Right lobe of liver (tissue), 6 donors: Measurements from ENCODE around the gene TBL1Y. TPM values are rescaled to one million over a fixed set of nuclear protein-coding genes. Genes with fewer than 3 reads are reported as not detected.

Experiments
- ATAC-seq, 4 donors: fragments of 200-7000 bp; cut with Tn5 transposase; one replicate each; pipeline ENCODE4 v1.9.1; 2020; ENCODE audit warnings: mild to moderate bottlenecking in 4 of 4, moderate library complexity in 4 of 4
- DNase-seq, 3 donors: peaks; one replicate each; pipeline ENCODE4 v3.0.0-alpha.2; 2020
- H3K27ac ChIP-seq, 3 donors: fragments of 200-600 bp; one replicate each; pipeline ENCODE4 v1.8.0; 2022
- H3K27me3 ChIP-seq, 2 donors: fragments of 200-600 bp; one replicate each; pipeline ENCODE4 v1.8.0; 2022
- H3K36me3 ChIP-seq, 4 donors: fragments of 200-600 bp; sonication (generic) in 1 of 4; one replicate each; pipeline versions ENCODE4 v1.5.1 to v1.8.0; 2017 to 2022; ENCODE audit warnings: control low read depth in 1 of 4
- H3K4me1 ChIP-seq, 4 donors: fragments of 200-600 bp; sonication (generic) in 1 of 4; one replicate each; pipeline versions ENCODE4 v1.5.1 to v1.8.0; 2017 to 2022; ENCODE audit warnings: control low read depth in 1 of 4
- H3K4me3 ChIP-seq, 3 donors: fragments of 200-600 bp; one replicate each; pipeline ENCODE4 v1.8.0; 2022
- H3K9me3 ChIP-seq, 4 donors: fragments of 200-600 bp; sonication (generic) in 1 of 4; one replicate each; pipeline versions ENCODE4 v1.5.1 to v1.8.0; 2017 to 2022; ENCODE audit warnings: control low read depth in 1 of 4
- CTCF ChIP-seq, 4 donors: fragments of 200-600 bp in 3 of 4; fragments of 450-650 bp in 1 of 4; IDR thresholded peaks; one replicate each; pipeline versions ENCODE4 v1.5.1 to v1.8.0; 2016 to 2022; ENCODE audit warnings: antibody characterized with exemption in 4 of 4, mild to moderate bottlenecking in 2 of 4
- POLR2A ChIP-seq: fragments of 450-650 bp; IDR thresholded peaks from one replicate; pipeline ENCODE4 v1.6.1; 2017; ENCODE audit warnings: antibody characterized with exemption, mild to moderate bottlenecking
- WGBS: methylation state at CpG from one replicate; pipeline ENCODE4 v1.1.6; 2018; ENCODE audit warnings: low coverage, low lambda C conversion rate; ENCODE audit not compliant: insufficient coverage; ENCODE audit errors: missing lambda C conversion rate; 5-methylcytosine and 5-hydroxymethylcytosine counted together
- intact Hi-C, 2 donors: fragments of 100-400 bp; cut with DNase I; formaldehyde crosslinking; loops; one replicate each; pipeline versions ENCODE4 v1.11.2 to v1.14.1; 2022
- total RNA-seq, 6 experiments: library from RNA; depleted of rRNA in 2 of 6; stranded (reverse); fragments of >200 nt in 2 of 6; fragmentation: NEBNext Ultra II Directional in 3 of 6; extraction: Animal tissue kit (Norgen Biotek cat#: 25700) in 3 of 6; gene quantifications; one replicate each; pipeline versions ENCODE4 v1.1.0 to v1.2.4, GENCODE V29; 2016 to 2023
- donor health status: DM: no; HTN: yes; CAD: no.
- donor health status: DM: no; HTN: no; CAD: no.
- donor health status: DM: no; HTN: no; CAD: no.
- donor health status: DM: no; HTN: yes; CAD: no.
- donor health status: DM: no; HTN: yes; CAD: no.

TBL1Y gene
- total RNA-seq, 6 experiments from 2014 or later, result 2.7 TPM; not detected in 5

- WGBS, result no CpG with 5 or more reads among the region's 6 CpGs
- no peaks in the 10 kb centered on the region for H3K36me3 ChIP-seq
- H3K9me3 ChIP-seq, result no peaks in the 10 kb centered on the region
- no peaks in the 10 kb centered on the region for H3K27me3 ChIP-seq
- no peak for TF ChIP-seq POLR2A
- no peak for TF ChIP-seq CTCF (IDR thresholded peaks at IDR 0.05)
- no peak overlapping the region for H3K4me3 ChIP-seq
- intact Hi-C loops, result no loop called here
- DNase-seq (no peak), ATAC-seq (peak in 1 of 4 donors; percentile 85)
- H3K27ac ChIP-seq, result no peak overlapping the region
- H3K4me1 ChIP-seq, result no peaks in the 10 kb centered on the region
Observed at GRCh38 chrY:7008578-7009355, 98.3 kb downstream of the TBL1Y start.

GRCh38 chrY:7013051-7013450, 102.6 kb downstream of the TBL1Y start:
- WGBS, result no CpG with 5 or more reads among the region's 2 CpGs
- no peaks in the 10 kb centered on the region for H3K36me3 ChIP-seq

GRCh38 chrY:7016521-7016920, 106.0 kb downstream of the TBL1Y start:
- no peak overlapping the region for H3K4me3 ChIP-seq
- WGBS, result no CpG with 5 or more reads among the region's 4 CpGs
- no peak for TF ChIP-seq POLR2A
- TF ChIP-seq CTCF (IDR thresholded peaks at IDR 0.05), result no peak
- intact Hi-C loops, result no loop called here
- DNase-seq (peak in 1 of 3 donors; percentile 49), ATAC-seq (no peak)
- no peaks in the 10 kb centered on the region for H3K36me3 ChIP-seq
- H3K9me3 ChIP-seq, result no peaks in the 10 kb centered on the region
- H3K27ac ChIP-seq, result no peak overlapping the region
- no peaks in the 10 kb centered on the region for H3K4me1 ChIP-seq
- no peaks in the 10 kb centered on the region for H3K27me3 ChIP-seq

More at GRCh38 chrY:7013051-7013450, 102.6 kb downstream of the TBL1Y start:
- intact Hi-C loops, result no loop called here
- DNase-seq (no peak), ATAC-seq (no peak)
- Histone ChIP-seq H3K27me3 (no peaks in the 10 kb centered on the region), H3K4me3 (no peak overlapping the region), H3K9me3 (no peaks in the 10 kb centered on the region), H3K4me1 (no peaks in the 10 kb centered on the region), H3K27ac (no peak overlapping the region)
- TF ChIP-seq CTCF (IDR thresholded peaks at IDR 0.05) (no peak), POLR2A (no peak)

GRCh38 chrY:7017244-7018080, 107.0 kb downstream of the TBL1Y start:
- no peak for DNase-seq

More at GRCh38 chrY:7017244-7018080, 107.0 kb downstream of the TBL1Y start:
- H3K36me3 ChIP-seq, result no peaks in the 10 kb centered on the region
- no peak for TF ChIP-seq POLR2A
- TF ChIP-seq CTCF (IDR thresholded peaks at IDR 0.05), result no peak
- no peak overlapping the region for H3K4me3 ChIP-seq
- no peak for ATAC-seq
- no peaks in the 10 kb centered on the region for H3K27me3 ChIP-seq
- no CpG with 5 or more reads among the region's 6 CpGs for WGBS
- H3K4me1 ChIP-seq, result no peaks in the 10 kb centered on the region
- intact Hi-C loops, result no loop called here
- no peak overlapping the region for H3K27ac ChIP-seq
- H3K9me3 ChIP-seq, result no peaks in the 10 kb centered on the region
